ENCODE measurements around the gene GTF3C4. TPM values are rescaled to one million over a fixed set of nuclear protein-coding genes. Genes with fewer than 3 reads are reported as not detected.

GTF3C4 gene
- total RNA-seq, 1 experiment from 2014 or later, result 25.1 TPM

- Histone ChIP-seq H3K4me3 (ENCODE audit: low read depth in 2 of 2, low read length in 2 of 2) (no peak overlapping the region), H3K27ac (ENCODE audit: low read length) (no peak overlapping the region), H3K9me3 (ENCODE audit: control insufficient read depth, insufficient read depth, low read depth, low read length) (no peaks in the 10 kb centered on the region), H3K36me3 (ENCODE audit: control insufficient read depth, insufficient read depth, low read length) (no peaks in the 10 kb centered on the region), H3K27me3 (ENCODE audit: control insufficient read depth, insufficient read depth, low read length) (no peaks in the 10 kb centered on the region), H3K4me1 (ENCODE audit: control insufficient read depth, insufficient read depth, low read length) (no peaks in the 10 kb centered on the region)
- in situ Hi-C loops (cut with HindIII; ENCODE audit: low pct_unique_long_range_greater_than_20kb, low sequenced_read_pairs), result no loop called here
- CTCF ChIA-PET, result interaction anchor here (0.6 kb wide), 1 partner anchor 68 kb away, joined by 3 read pairs; no protein-coding TSS in a partner anchor
- TF ChIP-seq TCF7L2 (IDR thresholded peaks at IDR 0.05; ENCODE audit: low read depth, low read length), result no peak
- TF ChIP-seq POLR2AphosphoS5 (IDR thresholded peaks at IDR 0.05; ENCODE audit: low read depth, low read length), result no peak
- no peak for TF ChIP-seq SIN3A (IDR thresholded peaks at IDR 0.05; ENCODE audit: borderline replicate concordance, insufficient read depth, low read depth, low read length)
- TF ChIP-seq CTCF (IDR thresholded peaks at IDR 0.05), result no peak
- no peak for TF ChIP-seq REST (IDR thresholded peaks at IDR 0.05; ENCODE audit: insufficient read depth in 1 of 2, low read depth in 2 of 2, low read length in 1 of 2)
- no peak for DNase-seq (ENCODE audit: low read depth, low spot score)
- no TSS peak for BruUV-seq (replicated peaks)
- intact Hi-C loops (cut with micrococcal nuclease; ENCODE audit: unreplicated experiment), result no loop called here
- POLR2A ChIA-PET, result no interaction called here
- ATAC-seq, result no peak
These were observed 69.5 kb downstream of the GTF3C4 start for GRCh38 chr9:132739710-132740310.

DNA sequence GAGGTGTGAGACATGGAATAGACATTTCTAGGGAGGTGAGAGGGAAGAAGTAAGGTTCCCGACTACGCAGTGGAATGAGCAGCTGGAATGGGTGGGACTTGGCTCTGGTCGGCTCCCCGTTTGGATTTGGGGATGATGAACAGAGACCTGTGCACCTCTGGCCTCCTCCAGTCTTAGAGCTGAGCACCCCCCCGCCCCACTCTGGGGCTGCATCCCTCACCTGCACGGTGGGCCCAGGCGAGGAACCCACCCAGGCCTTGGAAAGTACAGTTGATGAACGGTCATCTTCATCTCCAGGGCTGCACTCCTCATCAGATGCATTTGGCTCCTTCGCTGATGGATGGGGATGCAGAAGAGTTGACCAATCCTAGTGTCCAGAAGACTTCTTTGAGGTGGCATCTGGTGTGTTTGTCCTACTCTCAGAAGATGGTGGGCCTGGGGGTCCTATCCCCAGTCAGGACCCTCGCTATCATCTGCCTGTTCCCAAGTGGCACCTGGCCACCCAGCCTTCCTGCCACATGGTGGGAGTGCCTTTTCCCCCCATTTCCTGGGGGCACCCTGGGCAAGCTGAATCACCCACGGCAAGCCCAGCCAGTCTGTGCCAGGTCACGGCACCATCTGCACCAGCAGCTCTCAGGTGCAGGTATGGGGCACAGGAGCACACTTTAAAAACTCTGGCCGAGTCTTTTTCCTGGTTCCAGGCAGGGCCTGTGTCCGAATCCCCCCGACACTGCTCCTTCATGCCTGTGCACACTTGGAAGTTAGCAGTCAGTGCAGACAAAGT lies 70.5 kb downstream of the GTF3C4 start:
- BruUV-seq (replicated peaks), result no TSS peak
- ChIA-PET POLR2A (no interaction called here), CTCF (no interaction called here)
- Histone ChIP-seq H3K4me1 (ENCODE audit: control insufficient read depth, insufficient read depth, low read length) (no peaks in the 10 kb centered on the region), H3K9me3 (ENCODE audit: control insufficient read depth, insufficient read depth, low read depth, low read length) (no peaks in the 10 kb centered on the region), H3K4me3 (ENCODE audit: low read depth in 2 of 2, low read length in 2 of 2) (no peak overlapping the region), H3K27ac (ENCODE audit: low read length) (no peak overlapping the region), H3K36me3 (ENCODE audit: control insufficient read depth, insufficient read depth, low read length) (no peaks in the 10 kb centered on the region), H3K27me3 (ENCODE audit: control insufficient read depth, insufficient read depth, low read length) (no peaks in the 10 kb centered on the region)
- TF ChIP-seq POLR2AphosphoS5 (IDR thresholded peaks at IDR 0.05; ENCODE audit: low read depth, low read length), result no peak
- no peak for TF ChIP-seq REST (IDR thresholded peaks at IDR 0.05; ENCODE audit: insufficient read depth in 1 of 2, low read depth in 2 of 2, low read length in 1 of 2)
- TF ChIP-seq CTCF (IDR thresholded peaks at IDR 0.05), result no peak
- TF ChIP-seq SIN3A (IDR thresholded peaks at IDR 0.05; ENCODE audit: borderline replicate concordance, insufficient read depth, low read depth, low read length), result no peak
- no peak for TF ChIP-seq TCF7L2 (IDR thresholded peaks at IDR 0.05; ENCODE audit: low read depth, low read length)
- intact Hi-C loops (cut with micrococcal nuclease; ENCODE audit: unreplicated experiment) (no loop called here), in situ Hi-C loops (cut with HindIII; ENCODE audit: low pct_unique_long_range_greater_than_20kb, low sequenced_read_pairs) (no loop called here)
- DNase-seq (ENCODE audit: low read depth, low spot score) (no peak), ATAC-seq (no peak)

All from Panc1 (cell line).